HG03139 (cell line): ENCODE measurements around the gene DCD.
A peak's percentile ranks its signal among the peaks of the same experiment; 100 is the strongest.

Experiments used
- ATAC-seq: cut with Tn5 transposase; IDR thresholded peaks from one replicate; pipeline ENCODE4 v1.9.1; 2021; ENCODE audit not compliant: unreplicated experiment

Gene DCD

GRCh38 chr12:54608769-54609168 lies 39.4 kb downstream of the DCD start:
- ATAC-seq, result no peak

DNA sequence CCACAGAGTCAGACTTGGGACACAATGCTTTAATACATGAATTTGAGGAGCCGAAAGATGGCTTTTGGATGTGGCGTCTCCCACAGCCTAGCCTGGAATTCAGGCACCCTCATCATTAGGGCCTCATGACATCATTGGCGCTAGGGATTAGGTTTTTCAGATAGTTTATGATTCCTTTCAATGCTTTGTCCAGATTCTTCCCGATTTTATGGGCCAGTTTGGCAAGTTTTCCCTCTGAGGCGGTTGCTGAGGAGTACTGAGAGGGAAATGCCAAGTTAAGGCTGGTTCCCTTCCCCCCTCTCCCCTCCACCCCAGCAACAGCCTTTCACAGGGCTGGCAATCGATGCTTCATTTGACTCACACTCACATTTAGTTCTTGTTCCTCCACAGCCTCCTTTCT lies 40.0 kb downstream of the DCD start:
- ATAC-seq, result no peak

- ATAC-seq, result no peak
Observed at GRCh38 chr12:54606556-54606955, 41.6 kb downstream of the DCD start.

DNA sequence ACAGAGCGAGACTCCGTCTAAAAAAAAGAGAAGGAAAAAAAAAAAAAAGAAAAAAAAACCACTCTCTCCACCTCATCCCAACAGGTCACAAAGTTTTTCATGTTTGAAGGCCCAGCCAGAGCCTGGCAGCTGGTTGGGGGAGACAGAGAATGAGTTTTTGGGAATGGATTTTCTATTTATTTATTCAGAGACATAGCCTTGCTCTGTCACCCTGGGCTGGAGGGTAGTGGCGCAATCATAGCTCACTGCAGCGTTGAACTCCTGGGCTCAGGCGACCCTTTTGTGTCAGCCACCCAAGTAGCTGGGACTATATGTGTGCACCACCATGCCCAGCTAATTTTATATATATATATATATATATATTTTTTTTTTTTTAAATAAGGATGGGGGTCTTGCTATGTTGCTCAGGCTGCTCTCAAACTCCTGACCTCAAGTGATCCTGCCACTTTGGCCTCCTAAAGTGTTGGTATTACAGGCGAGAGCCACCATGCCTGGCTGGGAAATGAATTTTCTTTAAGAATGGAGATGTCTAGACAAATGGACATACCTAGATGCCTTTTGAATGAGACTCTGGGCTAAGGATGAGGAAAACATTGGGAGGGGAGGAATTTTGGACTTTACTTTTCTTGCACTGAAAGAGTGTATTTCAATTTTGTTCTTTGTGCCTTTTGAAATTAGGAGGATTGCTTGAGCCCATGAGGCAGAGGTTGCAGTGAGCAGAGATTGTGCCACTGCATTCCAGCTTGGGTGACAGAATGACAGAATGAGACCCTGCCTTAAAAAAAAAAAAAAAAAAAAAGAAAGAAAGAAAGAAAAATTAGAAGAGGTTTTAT lies 42.8 kb downstream of the DCD start:
- no peak for ATAC-seq

DNA sequence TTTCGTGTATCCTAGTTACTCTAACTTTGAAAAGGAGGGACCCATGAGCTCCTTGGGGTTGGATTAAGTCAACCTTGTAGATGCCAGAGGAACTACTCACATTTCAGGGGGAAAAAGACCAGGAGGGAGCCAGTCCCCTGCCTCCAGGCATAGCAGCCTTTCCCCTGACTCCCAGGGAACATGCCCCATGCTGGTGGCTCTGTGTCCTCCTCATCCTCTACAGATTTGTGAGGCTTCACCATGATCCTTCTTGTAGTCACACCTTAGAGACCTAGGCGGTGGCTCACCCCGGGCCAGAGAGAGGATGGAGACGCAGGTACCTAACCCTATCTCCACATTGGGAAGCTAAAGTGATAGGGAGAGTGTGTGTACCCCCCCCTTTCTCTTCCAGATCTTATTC lies 43.7 kb downstream of the DCD start:
- ATAC-seq, result no peak

DNA sequence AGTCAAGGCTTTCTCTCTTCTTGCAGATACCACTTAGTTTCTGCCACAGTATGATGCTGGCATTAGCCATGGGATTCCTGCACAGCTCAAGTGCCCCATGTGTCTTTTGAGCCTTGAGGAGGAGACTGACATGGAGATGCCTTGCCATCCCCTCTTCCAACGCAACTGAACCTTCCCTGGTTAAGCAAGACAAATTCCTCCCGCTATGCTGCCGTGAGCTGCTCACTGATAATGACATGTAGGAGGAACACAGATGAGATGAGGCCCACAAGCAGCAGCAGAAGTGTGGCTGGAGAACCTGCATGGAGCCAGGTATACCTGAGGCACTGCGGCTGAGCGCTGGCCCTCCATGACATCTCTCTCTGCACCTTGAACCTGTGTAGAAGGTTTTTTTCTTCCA lies 44.3 kb downstream of the DCD start:
- ATAC-seq, result no peak

DNA sequence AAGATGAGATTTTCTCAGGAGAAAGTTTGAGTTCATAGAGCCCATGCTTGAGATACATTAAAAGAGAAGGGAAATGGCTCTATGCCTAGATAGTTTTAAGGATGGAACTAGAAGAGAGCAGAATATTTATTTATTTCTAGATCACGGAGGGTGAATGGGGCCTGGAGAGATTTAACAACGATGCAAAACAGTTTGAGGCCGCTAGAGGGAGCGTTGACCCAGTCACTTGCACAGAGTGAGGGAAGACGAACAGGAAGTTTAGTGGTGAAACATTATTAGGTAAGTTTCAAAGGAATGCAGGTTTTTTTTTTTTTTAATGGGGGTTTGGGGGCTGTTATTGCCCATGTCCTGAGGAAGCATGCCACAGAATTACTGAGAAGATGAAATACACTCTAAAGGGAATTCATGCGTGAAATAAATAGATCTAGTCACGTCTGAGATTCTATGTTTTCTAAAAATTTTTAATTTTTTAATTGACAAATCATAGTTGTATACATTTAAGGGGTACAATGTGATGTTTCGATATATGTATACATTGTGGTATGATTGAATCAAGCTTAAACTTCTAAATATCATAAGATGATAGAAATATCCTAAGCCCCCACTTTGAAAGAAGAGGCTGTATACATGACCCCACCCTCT lies 44.9 kb downstream of the DCD start:
- ATAC-seq, result peak; percentile 96

DNA sequence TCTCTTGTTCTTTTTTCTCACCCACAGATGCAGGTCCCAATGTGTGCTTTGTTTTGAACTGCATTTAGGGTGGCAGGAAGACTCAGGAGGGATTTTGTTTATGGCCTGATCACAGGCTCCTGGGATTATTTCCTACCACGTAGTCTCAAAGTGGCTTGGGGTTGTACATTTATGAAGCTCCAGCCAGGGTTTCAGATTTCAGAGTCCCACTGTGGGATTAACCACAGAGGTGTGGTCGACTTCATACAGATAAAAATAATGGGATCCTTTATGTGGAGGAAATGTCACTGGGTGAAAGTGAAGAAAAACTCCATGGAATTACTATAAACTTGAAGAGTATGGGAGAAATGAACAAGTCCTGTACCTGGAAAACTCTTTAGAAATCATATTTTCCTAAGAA lies 45.5 kb downstream of the DCD start:
- ATAC-seq, result no peak

GRCh38 chr12:54601841-54602240 lies 46.3 kb downstream of the DCD start:
- no peak for ATAC-seq

GRCh38 chr12:54598970-54599369 lies 49.2 kb downstream of the DCD start:
- no peak for ATAC-seq

DNA sequence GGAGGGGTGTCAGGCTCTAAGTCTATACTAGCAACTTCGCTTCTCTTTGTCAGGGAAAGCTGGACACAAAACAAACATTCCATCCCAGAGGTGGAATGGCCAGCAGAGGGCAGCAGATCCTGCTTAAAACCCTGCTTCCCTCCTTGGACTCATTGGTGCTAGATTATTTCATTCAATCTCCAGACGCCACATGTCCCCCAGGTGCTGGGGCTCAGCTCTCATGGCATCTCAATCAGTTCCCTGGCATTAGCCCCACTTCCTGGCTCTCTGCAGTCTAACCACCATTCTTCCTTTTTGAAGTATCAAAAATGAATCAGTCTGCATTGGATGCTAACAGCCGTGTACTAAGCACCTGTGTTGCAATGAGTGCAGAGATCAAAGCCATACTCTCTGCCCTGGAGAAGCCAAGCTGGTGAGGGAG lies 51.6 kb downstream of the DCD start:
- ATAC-seq, result no peak

DNA sequence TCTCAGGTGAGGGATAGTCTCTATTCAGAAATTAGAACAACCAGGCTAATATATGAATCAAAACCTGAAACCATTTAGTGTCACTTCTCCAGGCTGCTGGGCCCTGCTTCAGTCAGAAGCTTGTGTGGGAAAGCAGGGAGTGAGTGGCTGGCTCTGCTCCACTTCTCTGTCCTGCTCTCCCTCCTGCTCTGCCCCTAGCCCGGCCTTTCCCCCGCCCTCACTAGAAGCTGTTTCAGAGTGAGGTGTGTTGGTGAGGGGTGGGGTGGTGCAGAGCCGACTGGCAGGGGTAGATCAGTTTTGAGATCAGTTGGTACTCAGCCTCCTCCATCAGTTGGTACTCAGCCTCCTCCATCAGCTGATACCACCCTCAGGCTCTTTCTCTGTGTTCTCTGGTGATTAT lies 52.7 kb downstream of the DCD start:
- ATAC-seq, result no peak
